ENCODE results near the gene PGS1. TPM values are rescaled to one million over a fixed set of nuclear protein-coding genes. Genes with fewer than 3 reads are reported as not detected.

Gene PGS1
- total RNA-seq, 2 experiments from 2014 or later: 75.8 to 78.1 TPM

DNA sequence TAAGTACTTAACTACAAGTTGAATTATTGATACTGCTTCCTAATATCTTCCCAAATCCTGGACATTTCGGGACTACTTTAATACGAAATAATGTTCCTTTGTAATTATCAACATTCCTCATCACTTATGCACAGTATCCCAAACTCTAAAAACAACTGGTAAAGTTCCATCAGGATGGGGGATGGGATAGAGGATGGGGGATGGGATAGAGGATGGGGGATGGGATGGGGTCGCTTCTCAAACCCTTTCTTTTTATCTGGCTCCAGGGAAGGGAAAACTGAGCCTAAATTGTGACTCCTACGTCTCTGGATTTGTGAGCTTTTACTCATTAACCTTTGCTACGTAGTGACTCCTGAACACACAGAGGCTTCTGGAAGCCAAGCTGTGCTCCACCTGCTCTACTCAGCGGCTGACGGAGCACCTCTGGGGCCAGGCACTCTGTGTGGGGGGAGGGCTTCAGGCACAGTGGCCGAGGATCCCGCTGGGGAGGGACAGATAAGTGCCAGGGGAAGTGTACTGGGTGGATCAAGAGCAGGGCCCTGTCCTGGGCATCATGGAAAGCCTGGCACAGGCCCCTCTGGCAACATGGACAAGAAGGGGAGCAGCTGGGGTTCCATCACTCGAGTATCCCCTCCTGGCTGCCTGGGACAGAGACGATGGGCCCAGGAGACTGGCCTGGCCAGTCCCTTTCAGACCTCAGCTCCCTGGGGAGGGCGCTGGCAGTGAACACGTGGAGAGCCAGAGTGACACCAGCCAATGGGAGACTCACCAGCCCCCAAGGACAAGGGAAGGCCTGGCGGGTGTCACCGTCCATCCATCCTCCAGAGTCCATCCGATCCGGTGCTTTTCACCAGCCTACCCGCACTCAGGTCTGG, 56.2 kb downstream of the PGS1 start:
- POLR2A ChIA-PET: no interaction called here
- Mint-ChIP-seq H3K9me3 (no peaks in the 10 kb centered on the region), H3K4me3 (no peak overlapping the region), H3K36me3 (peaks cover 2% of the 10 kb centered on the region), H3K27ac (no peak overlapping the region), H3K27me3 (no peaks in the 10 kb centered on the region), H3K4me1 (ENCODE audit: low read depth) (no peaks in the 10 kb centered on the region)
- DNase-seq: no peak
- CTCF ChIA-PET: interaction anchor here (1.1 to 1.2 kb wide), 2 partner anchors 22 to 74 kb away, joined by 3 to 4 read pairs; no protein-coding TSS in a partner anchor
- intact Hi-C loops (cut with micrococcal nuclease): no loop called here

GRCh38 chr17:78435330-78436005, 57.0 kb downstream of the PGS1 start:
- Mint-ChIP-seq H3K4me3 (no peak overlapping the region), H3K27ac (no peak overlapping the region), H3K36me3 (no peaks in the 10 kb centered on the region), H3K27me3 (no peaks in the 10 kb centered on the region), H3K9me3 (no peaks in the 10 kb centered on the region), H3K4me1 (ENCODE audit: low read depth) (no peaks in the 10 kb centered on the region)
- POLR2A ChIA-PET: no interaction called here
- intact Hi-C loops (cut with micrococcal nuclease): no loop called here
- DNase-seq: no peak
- CTCF ChIA-PET: interaction anchor here (1.1 to 1.3 kb wide), 3 partner anchors 10 to 75 kb away, joined by 3 to 4 read pairs (median 4); no protein-coding TSS in a partner anchor

DNA sequence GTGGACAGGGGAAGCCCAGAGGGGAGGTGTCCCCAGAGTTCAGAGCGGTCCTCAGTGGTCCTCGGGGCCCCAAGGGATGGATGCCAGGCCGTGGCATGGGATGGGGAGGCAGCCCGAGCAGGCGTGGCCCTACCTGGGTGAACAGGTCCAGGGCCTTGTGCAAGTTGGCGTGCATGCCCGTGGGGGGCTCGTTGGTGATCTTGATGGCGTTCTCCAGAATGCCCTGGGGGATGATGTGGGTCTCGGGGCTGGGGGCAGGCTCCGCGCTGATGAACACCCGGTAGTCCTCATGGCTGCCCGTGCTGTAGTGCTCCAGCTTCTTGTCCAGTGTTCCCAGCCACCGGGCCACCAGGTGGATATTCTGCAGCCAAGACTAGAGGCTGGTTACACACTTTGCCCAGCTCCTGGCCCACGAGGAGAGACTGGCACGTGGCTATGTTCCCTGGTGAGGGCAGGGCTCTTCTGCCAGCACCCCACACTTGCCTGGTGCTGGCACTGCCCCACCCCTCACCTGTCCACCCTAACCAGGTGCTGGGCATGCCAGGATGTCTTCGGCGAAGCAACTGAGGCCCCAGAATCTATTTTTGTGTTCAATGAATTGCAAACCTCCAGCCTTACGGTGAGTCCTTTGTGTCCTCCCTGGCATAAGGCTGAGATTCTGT, 59.2 kb downstream of the PGS1 start:
- H3K36me3 Mint-ChIP-seq: no peaks in the 10 kb centered on the region
- CTCF ChIA-PET: interaction anchor here (0.6 to 1.0 kb wide), 2 partner anchors 8 to 11 kb away, joined by 3 read pairs; no protein-coding TSS in a partner anchor
- POLR2A ChIA-PET: no interaction called here
- no peaks in the 10 kb centered on the region for H3K9me3 Mint-ChIP-seq
- intact Hi-C loops (cut with micrococcal nuclease): no loop called here
- no peak overlapping the region for H3K4me3 Mint-ChIP-seq
- DNase-seq: no peak
- H3K27ac Mint-ChIP-seq: no peak overlapping the region
- no peaks in the 10 kb centered on the region for H3K27me3 Mint-ChIP-seq
- no peaks in the 10 kb centered on the region for H3K4me1 Mint-ChIP-seq (ENCODE audit: low read depth)

- Mint-ChIP-seq H3K4me1 (ENCODE audit: low read depth) (no peaks in the 10 kb centered on the region), H3K9me3 (no peaks in the 10 kb centered on the region), H3K27ac (no peak overlapping the region), H3K36me3 (no peaks in the 10 kb centered on the region), H3K4me3 (no peak overlapping the region), H3K27me3 (no peaks in the 10 kb centered on the region)
- intact Hi-C loops (cut with micrococcal nuclease): no loop called here
- no peak for DNase-seq
- CTCF ChIA-PET: no interaction called here
- POLR2A ChIA-PET: no interaction called here
These were observed 59.8 kb downstream of the PGS1 start for GRCh38 chr17:78438271-78438691.

DNA sequence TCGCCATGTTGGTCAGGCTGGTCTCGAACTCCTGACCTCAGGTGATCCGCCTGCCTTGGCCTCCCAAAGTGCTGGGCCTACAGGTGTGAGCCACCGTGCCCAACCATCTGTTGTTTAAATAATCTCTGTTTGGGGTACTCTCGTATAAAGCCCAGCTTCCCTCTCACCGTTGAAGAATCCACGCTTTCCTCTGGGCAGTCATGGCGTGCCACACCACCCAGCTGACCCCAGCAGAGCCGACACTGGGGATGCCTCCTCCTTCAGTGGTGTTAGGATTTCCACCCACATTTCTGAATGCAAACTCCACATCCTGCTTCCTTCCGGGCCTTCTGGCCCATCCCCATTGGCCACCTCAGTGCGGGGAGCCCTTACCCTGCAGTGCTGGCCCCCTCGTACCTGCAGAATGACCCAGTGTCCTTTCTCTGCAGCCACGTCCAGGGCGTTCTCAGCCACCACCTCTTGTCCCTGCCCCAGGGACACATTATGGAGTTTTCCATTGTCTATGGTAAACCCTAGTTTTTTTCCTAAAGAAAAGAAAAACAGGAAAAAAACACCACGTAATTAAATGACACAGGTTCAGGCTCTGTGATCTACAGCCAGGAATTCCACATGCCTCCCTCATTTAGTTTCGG, 60.4 kb downstream of the PGS1 start:
- CTCF ChIA-PET: no interaction called here
- no peaks in the 10 kb centered on the region for H3K4me1 Mint-ChIP-seq (ENCODE audit: low read depth)
- no peak for DNase-seq
- H3K4me3 Mint-ChIP-seq: no peak overlapping the region
- POLR2A ChIA-PET: no interaction called here
- H3K9me3 Mint-ChIP-seq: no peaks in the 10 kb centered on the region
- intact Hi-C loops (cut with micrococcal nuclease): no loop called here
- no peaks in the 10 kb centered on the region for H3K27me3 Mint-ChIP-seq
- no peak overlapping the region for H3K27ac Mint-ChIP-seq
- no peaks in the 10 kb centered on the region for H3K36me3 Mint-ChIP-seq

DNA sequence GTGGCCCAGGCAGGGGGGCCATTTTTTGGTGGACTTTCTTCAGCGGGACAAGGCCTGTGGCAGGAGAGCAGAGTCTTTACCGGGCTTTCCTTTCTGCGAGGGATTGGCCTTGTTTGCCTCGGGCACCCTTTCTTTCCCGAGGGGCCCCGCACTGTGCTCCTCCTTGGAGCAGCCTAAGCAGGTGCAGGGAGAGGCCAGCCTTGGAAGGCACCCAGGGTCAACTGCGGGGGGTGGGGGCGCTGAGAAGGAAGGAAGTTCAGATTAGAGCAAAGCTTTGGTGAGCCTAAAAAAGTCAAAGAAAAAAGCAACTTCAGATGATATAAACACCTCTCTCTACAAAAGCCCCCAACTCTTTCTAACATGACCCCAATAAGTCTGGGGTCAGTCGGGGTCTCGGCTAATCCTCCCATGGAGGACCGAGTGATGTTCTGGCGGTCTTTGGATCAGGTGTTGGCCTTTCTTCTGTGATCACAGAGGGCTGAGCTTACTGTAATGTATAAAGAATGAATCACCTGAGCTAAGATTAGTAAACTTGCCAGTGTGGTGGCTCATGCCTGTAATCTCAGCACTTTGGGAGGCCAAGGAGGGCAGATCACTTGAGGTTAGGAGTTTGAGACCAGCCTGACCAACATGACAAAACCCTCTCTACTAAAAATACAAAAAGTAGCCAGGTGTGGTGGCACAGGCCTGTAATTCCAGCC, 63.0 kb downstream of the PGS1 start:
- Mint-ChIP-seq H3K9me3 (no peaks in the 10 kb centered on the region), H3K4me3 (no peak overlapping the region), H3K4me1 (ENCODE audit: low read depth) (no peaks in the 10 kb centered on the region), H3K27me3 (no peaks in the 10 kb centered on the region), H3K36me3 (no peaks in the 10 kb centered on the region), H3K27ac (no peak overlapping the region)
- ChIA-PET CTCF (interaction anchor here (0.5 to 0.6 kb wide), 2 partner anchors 19 to 615 kb away, joined by 3 read pairs; no protein-coding TSS in a partner anchor), POLR2A (no interaction called here)
- intact Hi-C loops (cut with micrococcal nuclease): loop anchor here (10.0 kb wide), 2 partner anchors 263 to 403 kb away; partner anchors contain the start of gene USP36
- peak; percentile 34 for DNase-seq

- peak; percentile 29 for DNase-seq
- H3K4me1 Mint-ChIP-seq (ENCODE audit: low read depth): no peaks in the 10 kb centered on the region
- intact Hi-C loops (cut with micrococcal nuclease): loop anchor here (10.0 kb wide), 2 partner anchors 262 to 402 kb away; partner anchors contain the start of gene USP36
- CTCF ChIA-PET: interaction anchor here (1.4 kb wide), 1 partner anchor 21 kb away, joined by 4 read pairs; no protein-coding TSS in a partner anchor
- no peak overlapping the region for H3K27ac Mint-ChIP-seq
- no peaks in the 10 kb centered on the region for H3K36me3 Mint-ChIP-seq
- no peak overlapping the region for H3K4me3 Mint-ChIP-seq
- POLR2A ChIA-PET: no interaction called here
- H3K27me3 Mint-ChIP-seq: no peaks in the 10 kb centered on the region
- H3K9me3 Mint-ChIP-seq: no peaks in the 10 kb centered on the region
These were observed 64.3 kb downstream of the PGS1 start for GRCh38 chr17:78442648-78443218.

GRCh38 chr17:78444392-78444791, 65.9 kb downstream of the PGS1 start:
- H3K4me1 Mint-ChIP-seq (ENCODE audit: low read depth): no peaks in the 10 kb centered on the region
- DNase-seq: no peak
- H3K27me3 Mint-ChIP-seq: no peaks in the 10 kb centered on the region
- no peaks in the 10 kb centered on the region for H3K9me3 Mint-ChIP-seq
- POLR2A ChIA-PET: no interaction called here
- intact Hi-C loops (cut with micrococcal nuclease): loop anchor here (10.0 kb wide), 2 partner anchors 260 to 400 kb away; partner anchors contain the start of gene USP36
- H3K27ac Mint-ChIP-seq: no peak overlapping the region
- no peaks in the 10 kb centered on the region for H3K36me3 Mint-ChIP-seq
- H3K4me3 Mint-ChIP-seq: no peak overlapping the region
- CTCF ChIA-PET: interaction anchor here (1.0 kb wide), 1 partner anchor 9 kb away, joined by 3 read pairs; no protein-coding TSS in a partner anchor

- Mint-ChIP-seq H3K4me3 (no peak overlapping the region), H3K36me3 (no peaks in the 10 kb centered on the region), H3K9me3 (no peaks in the 10 kb centered on the region), H3K27me3 (no peaks in the 10 kb centered on the region), H3K4me1 (ENCODE audit: low read depth) (no peaks in the 10 kb centered on the region), H3K27ac (no peak overlapping the region)
- DNase-seq: no peak
- CTCF ChIA-PET: interaction anchor here (0.6 to 1.3 kb wide), 2 partner anchors 30 to 55 kb away, joined by 3 read pairs; no protein-coding TSS in a partner anchor
- POLR2A ChIA-PET: no interaction called here
- intact Hi-C loops (cut with micrococcal nuclease): loop anchor here (10.0 kb wide), 2 partner anchors 258 to 398 kb away; partner anchors contain the start of gene USP36
These were observed 68.4 kb downstream of the PGS1 start for GRCh38 chr17:78446833-78447232.

DNA sequence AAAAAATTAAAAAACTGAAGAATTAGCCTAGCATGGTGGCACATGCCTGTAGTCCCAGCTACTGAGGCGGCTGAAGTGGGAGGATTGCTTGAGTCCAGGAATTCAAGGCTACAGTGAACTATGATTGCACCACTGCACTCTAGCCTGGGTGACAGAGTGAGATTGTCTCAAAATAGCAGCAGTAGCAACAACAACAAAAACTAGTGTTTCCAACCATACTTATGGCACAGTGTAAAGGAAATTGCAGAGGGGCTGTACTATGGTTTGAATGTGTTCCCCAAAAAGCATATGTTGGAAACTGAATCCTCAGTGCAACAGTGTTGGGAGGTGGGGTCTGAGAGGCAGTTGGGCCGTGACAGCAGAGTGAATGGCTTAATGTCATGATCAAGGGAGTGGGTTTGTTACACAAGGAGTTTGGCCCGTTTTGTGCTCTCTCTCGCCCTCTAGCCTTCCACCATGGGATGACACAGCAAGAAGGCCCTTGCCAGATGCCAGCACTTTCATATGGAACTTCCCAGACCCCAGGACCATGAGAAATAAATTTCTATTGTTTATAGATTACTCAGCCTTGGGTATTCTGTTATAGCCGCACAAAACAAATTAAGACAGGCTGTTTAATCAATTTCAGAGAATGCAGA, 70.0 kb downstream of the PGS1 start:
- no peaks in the 10 kb centered on the region for H3K4me1 Mint-ChIP-seq (ENCODE audit: low read depth)
- no peak overlapping the region for H3K4me3 Mint-ChIP-seq
- POLR2A ChIA-PET: no interaction called here
- intact Hi-C loops (cut with micrococcal nuclease): loop anchor here (10.0 kb wide), 2 partner anchors 256 to 396 kb away; partner anchors contain the start of gene USP36
- no peaks in the 10 kb centered on the region for H3K9me3 Mint-ChIP-seq
- CTCF ChIA-PET: interaction anchor here (0.6 to 0.7 kb wide), 2 partner anchors 11 to 13 kb away, joined by 3 read pairs; no protein-coding TSS in a partner anchor
- no peaks in the 10 kb centered on the region for H3K36me3 Mint-ChIP-seq
- peak; percentile 35 for DNase-seq
- no peak overlapping the region for H3K27ac Mint-ChIP-seq
- H3K27me3 Mint-ChIP-seq: no peaks in the 10 kb centered on the region
